Coronary artery (tissue), 2 donors: ENCODE measurements around the gene PSME1.
A peak's percentile ranks its signal among the peaks of the same experiment; 100 is the strongest.

Source experiments
- DNase-seq: peaks from one replicate; pipeline ENCODE4 v3.0.0-alpha.2; 2017; ENCODE audit warnings: low spot score
- H3K27ac ChIP-seq, 2 donors: fragments of 200-600 bp; sonication (generic); one replicate each; pipeline ENCODE4 v1.5.1; 2016 to 2019
- H3K4me3 ChIP-seq: fragments of 200-600 bp; sonication (generic); 2 replicates; pipeline ENCODE4 v1.5.1; 2016; ENCODE audit warnings: mild to moderate bottlenecking, moderate library complexity
- TF ChIP-seq, protein P1 (sequence below): fragments of 200-600 bp; sonication (generic); IDR thresholded peaks from one replicate; pipeline ENCODE4 v1.5.1; 2019; ENCODE audit warnings: antibody characterized with exemption

PSME1 gene

DNA sequence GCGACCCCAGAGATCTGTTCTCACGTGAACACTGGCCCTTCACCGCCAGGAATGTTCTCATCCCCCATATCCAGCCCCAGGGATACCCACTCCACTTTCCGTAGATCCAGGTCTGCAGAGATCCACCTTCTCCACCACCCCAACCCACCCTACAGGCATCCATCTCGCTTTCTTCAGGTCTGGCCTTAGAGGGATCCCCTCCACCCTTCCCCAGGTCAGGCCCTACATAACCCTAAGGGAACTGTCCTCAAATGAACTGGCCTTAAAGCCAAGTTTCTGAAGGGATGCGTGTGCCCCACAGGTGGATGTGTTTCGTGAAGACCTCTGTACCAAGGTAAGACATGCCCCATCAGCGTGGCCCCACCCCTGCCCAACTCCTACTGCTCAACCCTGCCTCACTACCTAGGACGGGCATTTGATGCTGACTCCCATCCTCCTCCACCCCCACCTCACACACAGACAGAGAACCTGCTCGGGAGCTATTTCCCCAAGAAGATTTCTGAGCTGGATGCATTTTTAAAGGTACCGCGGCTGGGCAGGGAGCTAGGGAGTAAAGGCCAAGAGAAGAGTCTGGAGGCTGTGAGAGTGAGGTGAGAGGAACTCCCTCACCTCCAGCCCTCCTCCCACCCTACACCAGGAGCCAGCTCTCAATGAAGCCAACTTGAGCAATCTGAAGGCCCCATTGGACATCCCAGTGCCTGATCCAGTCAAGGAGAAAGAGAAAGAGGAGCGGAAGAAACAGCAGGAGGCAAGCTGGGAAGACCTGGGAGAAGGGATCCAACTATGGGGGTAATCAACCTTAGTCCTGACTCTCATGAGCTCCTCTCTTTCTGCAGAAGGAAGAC lies 912 bp downstream of the PSME1 start:
- peak overlapping the region; percentile 90 to 91 for H3K27ac ChIP-seq
- H3K4me3 ChIP-seq, result peak overlapping the region; percentile 83
- no peak for DNase-seq
- TF ChIP-seq, protein P1, sequence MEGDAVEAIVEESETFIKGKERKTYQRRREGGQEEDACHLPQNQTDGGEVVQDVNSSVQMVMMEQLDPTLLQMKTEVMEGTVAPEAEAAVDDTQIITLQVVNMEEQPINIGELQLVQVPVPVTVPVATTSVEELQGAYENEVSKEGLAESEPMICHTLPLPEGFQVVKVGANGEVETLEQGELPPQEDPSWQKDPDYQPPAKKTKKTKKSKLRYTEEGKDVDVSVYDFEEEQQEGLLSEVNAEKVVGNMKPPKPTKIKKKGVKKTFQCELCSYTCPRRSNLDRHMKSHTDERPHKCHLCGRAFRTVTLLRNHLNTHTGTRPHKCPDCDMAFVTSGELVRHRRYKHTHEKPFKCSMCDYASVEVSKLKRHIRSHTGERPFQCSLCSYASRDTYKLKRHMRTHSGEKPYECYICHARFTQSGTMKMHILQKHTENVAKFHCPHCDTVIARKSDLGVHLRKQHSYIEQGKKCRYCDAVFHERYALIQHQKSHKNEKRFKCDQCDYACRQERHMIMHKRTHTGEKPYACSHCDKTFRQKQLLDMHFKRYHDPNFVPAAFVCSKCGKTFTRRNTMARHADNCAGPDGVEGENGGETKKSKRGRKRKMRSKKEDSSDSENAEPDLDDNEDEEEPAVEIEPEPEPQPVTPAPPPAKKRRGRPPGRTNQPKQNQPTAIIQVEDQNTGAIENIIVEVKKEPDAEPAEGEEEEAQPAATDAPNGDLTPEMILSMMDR, result no peak

DNA sequence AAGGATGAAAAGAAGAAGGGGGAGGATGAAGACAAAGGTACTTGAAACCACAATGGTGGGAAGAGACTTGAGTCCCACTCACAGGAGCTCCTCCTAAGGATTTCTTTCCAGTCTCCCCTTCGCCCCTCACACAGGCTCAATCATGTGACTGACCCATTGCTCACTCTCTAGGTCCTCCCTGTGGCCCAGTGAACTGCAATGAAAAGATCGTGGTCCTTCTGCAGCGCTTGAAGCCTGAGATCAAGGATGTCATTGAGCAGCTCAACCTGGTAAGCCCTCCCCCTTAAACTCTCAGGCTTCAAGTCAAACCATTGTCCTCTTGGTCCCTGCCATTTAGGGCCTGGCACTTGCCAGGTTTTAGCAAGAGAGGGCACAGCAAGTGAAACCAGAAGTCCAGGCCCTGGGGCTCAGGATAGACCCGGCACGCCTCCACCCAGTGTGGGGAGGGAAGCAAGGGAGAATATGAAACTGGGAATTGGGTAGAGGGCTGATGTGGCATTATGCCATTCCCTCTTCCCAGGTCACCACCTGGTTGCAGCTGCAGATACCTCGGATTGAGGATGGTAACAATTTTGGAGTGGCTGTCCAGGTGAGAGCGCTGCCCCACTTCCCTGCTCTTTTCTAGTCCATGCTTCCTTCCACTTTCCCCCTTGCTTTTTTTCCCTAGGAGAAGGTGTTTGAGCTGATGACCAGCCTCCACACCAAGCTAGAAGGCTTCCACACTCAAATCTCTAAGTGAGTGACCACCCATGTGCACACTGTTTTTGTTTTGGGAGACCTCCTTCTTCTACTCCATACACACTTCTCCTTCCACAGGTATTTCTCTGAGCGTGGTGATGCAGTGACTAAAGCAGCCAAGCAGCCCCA lies 1.8 kb downstream of the PSME1 start:
- H3K27ac ChIP-seq, result no peak overlapping the region
- TF ChIP-seq, protein P1, result no peak
- H3K4me3 ChIP-seq, result no peak overlapping the region
- DNase-seq, result no peak

DNA sequence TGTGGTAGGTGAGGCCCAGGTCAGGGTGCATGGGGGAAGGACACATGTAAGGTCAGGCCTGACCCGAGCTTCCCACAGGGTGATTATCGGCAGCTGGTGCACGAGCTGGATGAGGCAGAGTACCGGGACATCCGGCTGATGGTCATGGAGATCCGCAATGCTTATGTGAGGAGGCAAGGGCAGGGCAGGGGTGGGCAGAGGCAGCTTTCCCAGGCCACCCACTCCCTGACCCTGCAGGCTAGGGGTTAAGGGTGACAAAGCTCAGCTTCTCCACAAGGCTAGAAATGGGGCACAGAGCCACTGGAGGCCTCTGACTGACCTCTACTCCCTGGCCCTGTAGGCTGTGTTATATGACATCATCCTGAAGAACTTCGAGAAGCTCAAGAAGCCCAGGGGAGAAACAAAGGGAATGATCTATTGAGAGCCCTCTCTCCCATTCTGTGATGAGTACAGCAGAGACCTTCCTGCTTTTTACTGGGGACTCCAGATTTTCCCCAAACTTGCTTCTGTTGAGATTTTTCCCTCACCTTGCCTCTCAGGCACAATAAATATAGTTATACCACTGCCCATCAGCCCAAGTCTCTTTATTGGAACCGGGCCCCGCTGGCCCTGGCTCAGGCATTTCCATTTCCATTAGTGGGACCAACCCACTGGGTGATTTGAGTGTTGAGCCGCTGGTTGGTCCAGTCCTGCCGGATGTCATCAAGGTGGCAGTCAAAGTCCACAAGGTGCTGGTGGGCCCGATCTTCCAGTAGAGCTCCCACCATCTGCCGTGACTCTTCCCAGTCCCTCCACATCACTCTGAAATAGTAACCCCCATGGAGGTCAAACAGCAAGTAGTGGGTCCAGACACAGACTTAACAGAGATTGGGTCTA lies 2.6 kb downstream of the PSME1 start:
- peak overlapping the region in 1 of 2 donors; percentile 17 for H3K27ac ChIP-seq

DNA sequence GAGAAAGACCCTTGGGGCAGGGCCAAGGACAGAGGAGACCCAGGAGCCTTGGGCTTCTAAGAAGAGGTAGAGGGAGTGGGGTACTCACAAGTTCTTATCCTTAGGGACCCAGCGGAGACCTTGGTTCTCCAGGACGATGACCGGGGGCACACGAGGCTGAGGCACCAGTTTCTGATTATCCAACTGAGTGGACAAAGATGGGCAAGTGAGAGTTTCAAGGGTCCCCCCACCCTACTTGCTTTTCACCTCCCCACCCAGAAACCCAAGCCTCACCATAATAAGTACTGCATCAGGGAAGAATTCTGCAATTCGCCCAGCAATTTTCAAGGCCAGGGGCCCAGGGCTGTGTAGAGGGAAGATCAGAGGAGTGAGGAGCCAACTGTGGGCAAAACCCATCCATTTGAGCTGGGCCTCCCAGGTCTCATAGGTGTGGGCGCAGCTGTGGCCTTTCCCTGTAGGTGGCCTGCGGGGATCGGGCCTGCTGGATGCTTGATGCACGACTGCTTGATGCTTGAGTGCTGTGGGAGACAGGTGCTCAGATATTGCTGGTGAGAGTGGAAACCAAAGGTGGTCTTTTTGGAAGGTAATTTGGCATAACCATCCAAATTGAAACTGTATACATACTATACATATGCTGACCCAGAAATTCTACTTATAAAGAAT lies 3.4 kb downstream of the PSME1 start:
- TF ChIP-seq, protein P1, result no peak
- DNase-seq, result no peak
- Histone ChIP-seq H3K4me3 (no peak overlapping the region), H3K27ac (peak overlapping the region in 1 of 2 donors; percentile 17)

More for the DNA sequence above, 2.6 kb downstream of the PSME1 start:
- TF ChIP-seq, protein P1, result no peak
- no peak for DNase-seq
- no peak overlapping the region for H3K4me3 ChIP-seq

DNA sequence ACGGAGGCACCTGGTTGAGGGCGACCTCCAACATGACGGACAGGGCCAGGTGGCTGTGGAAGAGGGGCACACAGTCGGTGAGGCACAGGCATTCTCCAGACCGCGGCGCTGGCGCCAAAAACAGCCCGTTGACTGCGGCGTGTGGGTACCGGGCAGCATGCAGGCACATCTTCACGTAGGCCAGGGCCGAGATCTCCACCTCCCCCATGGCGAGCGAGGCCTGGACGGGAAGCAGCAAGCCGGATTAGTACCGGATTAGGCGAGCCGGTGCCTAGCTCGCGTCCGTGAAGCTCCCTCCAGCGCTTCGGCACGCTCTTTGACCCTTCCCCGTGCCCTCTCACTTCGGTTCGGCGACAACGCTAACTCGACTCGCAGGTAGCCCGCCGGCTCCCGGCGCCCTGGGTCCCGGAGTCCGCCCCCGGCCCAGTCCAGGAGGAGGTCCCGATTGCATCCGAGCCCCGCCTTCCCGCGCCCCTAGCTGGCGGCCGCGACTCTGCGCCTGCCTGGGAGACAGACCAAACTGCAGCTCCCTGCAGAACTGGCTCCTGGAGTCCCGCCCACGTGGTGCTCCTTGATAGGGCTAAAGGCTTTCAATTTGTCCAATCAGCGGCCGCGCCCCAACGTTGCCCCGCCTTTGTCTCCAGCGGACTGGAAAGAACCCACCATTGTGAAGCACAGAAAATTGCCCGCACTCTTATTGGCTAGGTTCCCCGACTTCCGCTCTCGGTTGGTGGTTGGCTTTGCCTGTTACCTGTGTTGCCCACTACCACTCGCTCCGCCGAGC lies 5.3 kb downstream of the PSME1 start, which contains the start of gene EMC9:
Gene EMC9 (minus strand): TSS at position 495 of the 784 bp plus-strand sequence. CDS start 287 bp downstream, at position 208.
- TF ChIP-seq, protein P1, result peak; percentile 23
- Histone ChIP-seq H3K27ac (peak within 1 kb of the TSS; percentile 88 to 91), H3K4me3 (peak within 1 kb of the TSS; percentile 73)
- DNase-seq, result peak; percentile 100
